Thoracic aorta (tissue), 2 donors: Measurements from ENCODE around the gene C14orf93. TPM values are rescaled to one million over a fixed set of nuclear protein-coding genes. Genes with fewer than 3 reads are reported as not detected.
A peak's percentile ranks its signal among the peaks of the same experiment; 100 is the strongest.

Experiments used
- ATAC-seq: fragments of 150-250 bp; one replicate; pipeline ENCODE4 v1.8.0; 2017; ENCODE audit warnings: low read depth; ENCODE audit not compliant: insufficient number of reproducible peaks, low FRiP score
- DNase-seq: peaks from one replicate; pipeline ENCODE4 v3.0.0-alpha.2; 2020; ENCODE audit warnings: low spot score
- H3K27ac ChIP-seq, 2 donors: fragments of 200-600 bp; sonication (generic); 1 replicate in 1 of 2; 2 replicates in 1 of 2; pipeline ENCODE4 v1.5.1; 2016; ENCODE audit warnings: mild to moderate bottlenecking in 2 of 2, moderate library complexity in 2 of 2
- H3K27me3 ChIP-seq: fragments of 200-600 bp; sonication (generic); replicated peaks from 2 replicates; pipeline ENCODE4 v1.6.0; 2016; ENCODE audit warnings: mild to moderate bottlenecking; ENCODE audit not compliant: insufficient read depth
- H3K36me3 ChIP-seq: fragments of 200-600 bp; sonication (generic); one replicate; pipeline ENCODE4 v1.5.1; 2016
- H3K4me1 ChIP-seq, 2 donors: fragments of 200-600 bp; sonication (generic); 1 replicate in 1 of 2; 2 replicates in 1 of 2; pipeline versions ENCODE4 v1.5.1 to v1.6.0; 2016; ENCODE audit warnings: low read depth in 2 of 2, mild to moderate bottlenecking in 1 of 2; ENCODE audit not compliant: control insufficient read depth in 1 of 2
- H3K4me3 ChIP-seq: fragments of 200-600 bp; sonication (generic); 2 replicates; pipeline ENCODE4 v1.5.1; 2016; ENCODE audit warnings: mild to moderate bottlenecking
- H3K9me3 ChIP-seq: fragments of 200-600 bp; sonication (generic); 2 replicates; pipeline ENCODE4 v1.5.1; 2016
- CTCF ChIP-seq: fragments of 200-600 bp; sonication (generic); IDR thresholded peaks from one replicate; pipeline ENCODE4 v1.5.1; 2019; ENCODE audit warnings: antibody characterized with exemption
- total RNA-seq, 2 donors: library from RNA; depleted of rRNA; stranded (reverse); fragments of >200 nt; gene quantifications; one replicate each; pipeline versions ENCODE4 v1.1.0 to v1.2.3, GENCODE V29; 2016

The C14orf93 gene
- total RNA-seq, 2 donors from 2014 or later, result 9.3 to 19.7 TPM

GRCh38 chr14:22993517-22993916, 16.4 kb downstream of the C14orf93 start:
- Histone ChIP-seq H3K36me3 (no peaks in the 10 kb centered on the region), H3K4me1 (peaks cover 0 to 5% of the 10 kb centered on the region in 2 donors), H3K9me3 (no peaks in the 10 kb centered on the region), H3K4me3 (no peak overlapping the region), H3K27me3 (no peaks in the 10 kb centered on the region), H3K27ac (no peak overlapping the region)
- no peak for ATAC-seq
- no peak for TF ChIP-seq CTCF
- no peak for DNase-seq

GRCh38 chr14:22991852-22992251, 18.1 kb downstream of the C14orf93 start:
- Histone ChIP-seq H3K27me3 (no peaks in the 10 kb centered on the region), H3K4me1 (peaks cover 0 to 5% of the 10 kb centered on the region in 2 donors), H3K4me3 (no peak overlapping the region), H3K36me3 (no peaks in the 10 kb centered on the region), H3K27ac (no peak overlapping the region), H3K9me3 (no peaks in the 10 kb centered on the region)
- no peak for DNase-seq
- ATAC-seq, result no peak
- TF ChIP-seq CTCF, result no peak

GRCh38 chr14:22987291-22987690, 22.7 kb downstream of the C14orf93 start:
- TF ChIP-seq CTCF, result no peak
- DNase-seq (no peak), ATAC-seq (no peak)
- H3K9me3 ChIP-seq, result no peaks in the 10 kb centered on the region
- no peaks in the 10 kb centered on the region for H3K27me3 ChIP-seq
- H3K4me1 ChIP-seq, result peaks cover 5 to 7% of the 10 kb centered on the region in 2 donors
- H3K27ac ChIP-seq, result no peak overlapping the region
- no peak overlapping the region for H3K4me3 ChIP-seq
- H3K36me3 ChIP-seq, result no peaks in the 10 kb centered on the region

GRCh38 chr14:22986508-22987054, 23.4 kb downstream of the C14orf93 start:
- no peak overlapping the region for H3K27ac ChIP-seq
- ATAC-seq (no peak), DNase-seq (peak; percentile 38)
- peak; percentile 91 for TF ChIP-seq CTCF
- H3K27me3 ChIP-seq, result no peaks in the 10 kb centered on the region
- no peaks in the 10 kb centered on the region for H3K9me3 ChIP-seq
- no peak overlapping the region for H3K4me3 ChIP-seq
- H3K36me3 ChIP-seq, result no peaks in the 10 kb centered on the region
- H3K4me1 ChIP-seq, result peaks cover 5 to 11% of the 10 kb centered on the region in 2 donors

GRCh38 chr14:22985894-22986507, 23.9 kb downstream of the C14orf93 start:
- Histone ChIP-seq H3K9me3 (no peaks in the 10 kb centered on the region), H3K4me1 (peaks cover 5 to 13% of the 10 kb centered on the region in 2 donors), H3K27me3 (no peaks in the 10 kb centered on the region), H3K4me3 (no peak overlapping the region), H3K27ac (no peak overlapping the region), H3K36me3 (no peaks in the 10 kb centered on the region)
- ATAC-seq (no peak), DNase-seq (no peak)
- no peak for TF ChIP-seq CTCF
